ENCODE data around the gene CD38.

CD38 gene

GRCh38 chr4:15888515-15888914 lies 110.4 kb downstream of the CD38 start:
- no peak overlapping the region for H3K27ac ChIP-seq
- no peak for TF ChIP-seq CTCF (IDR thresholded peaks at IDR 0.05)
- DNase-seq (ENCODE audit: low spot score), result no peak
- no peak overlapping the region for H3K4me3 ChIP-seq

- no peak overlapping the region for H3K27ac ChIP-seq
- H3K4me3 ChIP-seq, result no peak overlapping the region
- no peak for TF ChIP-seq CTCF (IDR thresholded peaks at IDR 0.05)
- DNase-seq (ENCODE audit: low spot score), result no peak
These were observed 112.2 kb downstream of the CD38 start for GRCh38 chr4:15890246-15890829.

GRCh38 chr4:15891312-15891711 lies 113.2 kb downstream of the CD38 start:
- no peak for DNase-seq (ENCODE audit: low spot score)
- Histone ChIP-seq H3K4me3 (no peak overlapping the region), H3K27ac (no peak overlapping the region)
- TF ChIP-seq CTCF (IDR thresholded peaks at IDR 0.05), result no peak

- no peak for DNase-seq (ENCODE audit: low spot score)
- no peak for TF ChIP-seq CTCF (IDR thresholded peaks at IDR 0.05)
- no peak overlapping the region for H3K4me3 ChIP-seq
- H3K27ac ChIP-seq, result no peak overlapping the region
These were observed 115.8 kb downstream of the CD38 start for GRCh38 chr4:15893962-15894361.

DNA sequence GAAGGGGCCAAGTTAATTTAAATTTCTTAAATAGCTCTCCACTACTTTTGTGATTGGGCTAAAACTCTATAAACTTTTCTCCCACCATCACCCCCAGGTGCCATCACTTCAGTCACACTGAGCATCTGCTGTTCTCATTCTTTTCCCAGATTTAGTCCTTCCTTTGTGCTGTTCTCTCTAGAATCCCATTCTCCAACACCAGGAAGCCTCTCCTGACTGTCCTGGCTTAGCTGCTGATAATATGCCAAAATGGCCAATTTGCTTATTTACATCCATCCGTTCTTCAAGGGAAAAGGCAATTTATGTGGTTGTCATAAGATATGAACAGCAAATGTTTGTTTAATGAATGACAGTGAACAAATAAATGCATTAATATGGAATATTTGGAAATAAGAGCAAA lies 116.3 kb downstream of the CD38 start:
- H3K27ac ChIP-seq, result no peak overlapping the region
- TF ChIP-seq CTCF (IDR thresholded peaks at IDR 0.05), result no peak
- H3K4me3 ChIP-seq, result no peak overlapping the region
- DNase-seq (ENCODE audit: low spot score), result no peak

DNA sequence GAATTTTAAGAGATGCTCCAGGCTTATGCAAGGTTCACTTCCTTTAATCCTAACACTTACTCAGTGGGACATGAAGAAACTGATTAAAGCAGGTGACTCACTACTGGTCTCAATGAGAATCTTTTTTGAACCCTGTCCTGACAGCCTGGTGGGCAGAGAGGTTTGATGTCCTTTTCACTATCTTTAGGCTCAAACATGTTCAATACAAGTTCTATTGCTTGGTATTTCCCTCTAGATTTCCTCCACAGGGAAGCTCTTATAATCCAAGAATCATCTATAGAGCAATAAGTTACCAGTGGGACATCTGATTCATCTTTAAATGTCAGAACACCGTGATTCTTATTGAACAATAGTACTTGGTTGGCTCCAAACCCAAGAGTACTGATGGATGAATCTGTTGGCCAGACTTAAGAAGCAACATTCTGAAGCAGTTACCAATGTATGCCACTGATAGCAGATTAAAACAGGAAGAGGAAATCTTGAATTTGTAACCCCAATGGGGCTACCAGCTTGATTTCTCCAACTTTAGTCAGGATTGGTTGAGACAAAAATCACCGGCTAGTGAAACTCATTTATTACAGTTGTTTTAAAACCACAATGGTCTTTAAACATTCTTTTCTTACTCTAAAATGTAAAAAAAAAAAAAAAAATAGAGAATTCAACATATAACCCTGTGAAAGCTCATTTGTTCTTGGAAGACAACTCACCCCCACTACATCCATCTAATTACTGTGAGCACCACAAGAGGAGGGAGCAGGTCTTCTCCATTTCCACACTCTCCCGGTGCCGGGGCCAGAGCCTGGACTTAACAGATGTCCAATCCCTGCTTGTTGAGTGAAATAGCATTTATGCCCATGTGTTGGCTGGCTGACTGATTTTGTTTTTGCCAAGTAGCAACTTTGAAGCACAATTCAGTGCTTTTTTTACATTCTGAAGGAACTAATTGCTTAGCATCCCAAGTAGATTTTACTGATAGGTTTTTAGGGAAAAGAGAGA lies 117.1 kb downstream of the CD38 start:
- no peak for TF ChIP-seq CTCF (IDR thresholded peaks at IDR 0.05)
- DNase-seq (ENCODE audit: low spot score), result no peak
- Histone ChIP-seq H3K27ac (no peak overlapping the region), H3K4me3 (no peak overlapping the region)

- Histone ChIP-seq H3K27ac (no peak overlapping the region), H3K4me3 (no peak overlapping the region)
- no peak for TF ChIP-seq CTCF (IDR thresholded peaks at IDR 0.05)
- no peak for DNase-seq (ENCODE audit: low spot score)
These were observed 119.4 kb downstream of the CD38 start for GRCh38 chr4:15897577-15897976.
